Measurements from ENCODE around the gene BRWD1.

The BRWD1 gene

DNA sequence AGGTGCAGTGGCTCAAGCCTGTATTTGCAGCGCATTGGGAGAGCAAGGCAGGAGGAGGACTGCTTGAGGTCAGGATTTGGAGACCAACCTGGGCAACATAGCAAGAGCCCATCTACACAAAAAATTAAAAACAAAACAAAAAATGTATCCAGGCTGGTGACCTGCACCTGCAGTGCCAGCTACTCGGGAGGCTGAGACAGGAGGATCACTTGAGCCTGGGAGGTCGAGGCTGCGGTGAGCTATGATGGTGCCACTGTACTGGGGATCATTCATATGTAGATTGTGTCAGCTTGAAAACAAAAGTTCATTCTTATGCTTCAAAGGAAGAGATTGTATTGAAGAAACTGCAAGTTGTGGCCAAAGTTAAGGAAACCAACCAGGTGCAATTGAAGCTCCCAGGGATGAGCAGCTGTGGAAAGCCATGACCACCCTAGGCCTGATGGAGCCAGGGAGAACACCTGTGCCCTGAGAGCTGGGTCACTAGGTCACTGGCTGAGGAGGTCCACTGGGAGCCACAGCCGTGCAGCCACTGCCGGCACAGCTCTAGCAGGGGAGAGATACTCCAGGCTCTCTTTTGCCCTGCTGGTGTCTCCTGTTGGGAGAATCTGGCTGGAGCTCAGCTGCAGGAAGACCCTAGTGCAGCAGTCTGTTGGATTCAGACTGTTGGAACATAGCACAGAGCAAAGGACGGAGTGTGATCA lies 13.3 kb upstream of the BRWD1 start:
- no peak for DNase-seq

DNA sequence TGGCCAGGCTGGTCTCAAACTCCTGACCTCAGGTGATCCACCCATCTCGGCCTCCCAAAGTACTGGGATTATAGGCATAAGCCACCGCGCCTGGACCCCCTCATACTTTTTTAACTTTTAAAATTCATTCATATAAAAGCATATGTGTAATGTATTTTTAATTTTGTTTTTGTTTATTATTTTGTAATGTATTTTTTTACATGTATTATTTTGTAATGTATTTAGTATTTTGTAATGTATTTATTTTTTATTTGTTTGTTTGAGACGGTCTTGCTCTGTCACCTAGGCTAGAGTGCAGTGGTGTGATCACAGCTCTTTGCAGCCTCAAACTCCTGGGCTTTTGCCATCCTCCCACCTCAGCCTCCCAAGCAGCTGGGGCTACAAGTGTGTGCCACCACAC lies 12.0 kb upstream of the BRWD1 start:
- no peak for DNase-seq

DNA sequence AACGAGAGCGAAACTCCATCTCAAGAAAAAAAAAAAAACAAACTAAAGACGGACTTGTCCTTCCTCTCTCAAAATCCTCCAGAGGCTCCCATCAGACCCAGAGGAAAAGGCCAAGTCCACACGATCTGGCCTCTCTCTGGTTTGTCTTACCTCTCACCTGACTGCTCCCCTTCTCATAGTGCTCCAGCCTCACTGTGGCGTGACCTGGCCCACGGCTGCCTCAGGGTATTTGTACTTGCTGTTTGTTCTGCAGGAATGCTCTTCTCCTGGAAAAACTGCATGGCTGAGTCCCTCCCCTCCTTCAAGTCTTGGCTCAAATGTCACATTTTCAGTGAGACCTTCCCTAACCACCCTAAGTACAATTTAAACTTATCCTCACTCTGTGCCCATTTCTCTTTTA lies 8.0 kb upstream of the BRWD1 start:
- no peak for DNase-seq

DNA sequence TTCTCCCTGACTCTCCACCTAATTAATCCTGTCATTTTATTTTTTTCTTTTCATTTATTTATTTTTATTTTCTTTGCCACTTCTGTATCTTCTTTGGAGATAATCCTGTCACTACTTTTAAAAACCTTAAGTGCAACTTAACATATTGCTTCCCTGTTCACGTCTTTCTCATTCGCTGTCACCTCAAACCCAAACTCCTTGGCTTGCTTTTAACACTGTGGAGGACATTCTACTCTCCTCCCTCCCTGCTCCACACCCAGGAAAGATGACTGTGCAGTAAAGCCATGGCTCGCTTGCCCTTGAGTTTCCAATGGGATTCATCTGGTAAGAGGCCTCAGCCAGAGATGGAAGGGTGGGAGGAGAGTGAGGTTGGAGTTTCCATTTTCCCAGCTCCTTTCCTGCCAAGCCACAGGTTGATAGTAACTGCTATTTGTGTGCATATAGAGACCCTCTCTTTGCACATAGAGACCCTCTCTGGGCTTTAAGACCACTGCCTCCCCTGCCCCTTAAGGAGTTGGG lies 6.4 kb upstream of the BRWD1 start:
- no peak for DNase-seq

DNA sequence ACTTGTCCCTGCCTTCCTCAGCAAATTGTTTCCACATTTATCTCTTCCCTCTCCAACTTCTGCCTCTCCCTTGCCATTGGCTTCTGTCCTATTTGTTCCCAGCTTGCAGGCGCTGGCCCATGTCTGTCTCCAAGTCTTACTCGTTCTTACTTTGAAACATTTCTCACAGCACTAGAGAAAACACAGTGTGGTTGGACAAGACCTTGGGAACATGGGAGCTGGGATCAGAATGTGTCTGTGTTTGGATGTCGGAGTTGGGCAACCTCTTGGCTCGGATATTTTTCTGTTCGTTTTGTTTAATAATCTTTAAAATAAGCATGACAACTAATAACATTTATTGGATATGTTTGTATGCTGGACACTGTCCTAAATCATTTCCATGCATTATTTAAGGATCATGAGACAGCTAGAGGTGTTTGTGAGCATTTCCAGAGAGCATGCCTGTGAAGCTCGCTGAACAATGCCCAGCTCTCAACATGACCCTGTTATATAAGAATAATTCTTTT lies 5.9 kb upstream of the BRWD1 start:
- DNase-seq = no peak

DNA sequence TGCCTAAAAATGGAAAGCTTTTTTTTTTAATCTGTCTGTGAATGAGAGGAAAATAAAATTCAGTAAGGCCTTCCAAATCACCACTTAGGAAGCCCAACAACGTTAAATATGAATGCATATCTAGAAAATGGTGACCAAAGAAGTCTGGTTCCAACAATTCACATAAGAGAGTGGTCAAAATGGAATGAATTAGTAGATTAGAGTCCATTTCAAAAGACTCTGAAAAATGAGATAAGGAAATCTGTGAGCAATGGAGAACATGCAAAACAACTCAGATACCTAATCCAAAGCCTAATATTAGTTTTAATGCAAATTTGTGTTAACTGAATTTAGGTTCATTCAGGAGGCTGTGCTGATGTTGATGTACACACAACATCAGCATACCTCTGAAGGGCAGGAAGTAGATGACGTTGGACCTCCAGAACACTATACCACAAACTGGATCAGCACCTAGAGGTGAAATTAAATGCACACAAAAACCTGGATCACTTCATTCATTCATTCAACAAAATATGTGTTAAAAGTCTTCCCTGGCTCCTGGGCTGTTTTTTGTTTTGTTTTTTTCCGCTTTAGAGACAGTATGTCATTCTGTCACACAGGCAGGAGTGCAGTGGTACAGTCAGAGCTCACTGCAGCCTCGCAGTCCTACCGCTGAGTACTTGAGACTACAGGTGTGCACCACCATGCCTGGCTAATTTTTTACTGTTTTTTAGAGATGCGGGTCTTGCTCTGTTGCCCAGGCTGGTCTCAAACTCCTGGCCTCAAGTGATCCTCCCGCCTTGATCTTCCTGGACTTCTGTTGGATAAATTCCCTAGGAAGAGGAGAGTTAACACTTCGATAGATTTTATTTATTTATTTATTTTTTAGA lies 4.9 kb upstream of the BRWD1 start:
- DNase-seq = no peak

DNA sequence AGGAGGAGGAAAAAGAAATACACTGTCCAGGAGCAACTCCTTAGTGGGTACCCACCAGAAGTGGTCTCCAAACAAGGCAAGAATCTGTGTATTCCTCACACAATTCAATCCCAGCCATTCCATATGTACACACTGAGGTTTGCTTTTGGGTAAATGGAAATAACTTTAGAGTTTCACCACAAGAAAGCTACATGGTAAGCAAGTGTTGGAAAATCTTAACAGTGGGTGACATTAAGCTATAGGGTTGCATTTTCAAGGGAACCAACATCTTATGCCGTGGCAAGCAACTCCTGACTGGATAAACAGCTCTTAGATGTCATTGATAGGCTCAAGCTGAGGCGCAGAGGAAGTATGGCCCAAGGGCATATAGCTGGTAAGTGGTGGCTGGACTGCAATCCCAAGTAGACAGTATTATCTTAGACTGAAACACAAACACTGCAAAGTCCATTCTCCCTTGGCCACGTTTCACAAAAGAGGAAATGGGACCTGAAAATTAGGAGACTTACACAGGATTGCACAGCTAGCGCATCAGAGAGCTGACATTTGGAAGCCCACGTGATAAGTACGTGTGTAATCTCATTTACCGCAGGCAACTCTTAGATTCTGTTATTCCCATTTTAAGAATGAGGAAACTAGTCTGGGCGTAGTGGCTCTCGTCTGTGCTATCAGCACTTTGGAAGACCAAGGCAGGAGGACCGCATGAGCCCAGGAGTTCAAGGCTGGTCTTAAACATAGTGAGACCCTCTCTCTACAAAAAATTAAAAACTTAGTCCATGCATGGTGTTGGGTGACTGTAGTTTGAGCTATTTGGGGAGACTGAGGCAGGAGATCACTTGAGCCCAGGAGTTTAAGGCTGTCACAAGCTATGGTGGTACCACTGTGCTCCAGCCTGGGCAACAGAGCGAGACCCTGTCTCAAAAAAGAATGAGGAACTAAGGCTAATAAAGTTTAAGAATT lies 4.0 kb upstream of the BRWD1 start:
- no peak for DNase-seq

DNA sequence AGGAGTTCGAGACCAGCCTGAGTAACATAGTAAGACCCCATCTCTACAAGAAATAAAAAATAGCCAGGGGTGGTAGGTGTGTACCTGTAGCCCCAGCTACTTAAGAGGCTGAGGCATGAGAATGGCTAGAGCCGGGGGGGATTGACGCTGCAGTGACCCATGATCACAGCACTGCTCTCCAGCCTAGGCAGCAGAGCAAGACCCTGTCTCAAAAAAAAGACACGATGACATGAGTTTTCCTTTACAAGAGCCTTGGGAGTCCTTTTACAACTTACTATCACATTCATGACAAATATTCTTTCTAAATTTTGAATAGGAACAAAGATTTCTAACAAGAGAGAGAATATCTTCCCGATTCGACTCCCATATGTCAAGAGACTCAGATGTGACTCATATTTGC lies 3.3 kb upstream of the BRWD1 start:
- no peak for DNase-seq

DNA sequence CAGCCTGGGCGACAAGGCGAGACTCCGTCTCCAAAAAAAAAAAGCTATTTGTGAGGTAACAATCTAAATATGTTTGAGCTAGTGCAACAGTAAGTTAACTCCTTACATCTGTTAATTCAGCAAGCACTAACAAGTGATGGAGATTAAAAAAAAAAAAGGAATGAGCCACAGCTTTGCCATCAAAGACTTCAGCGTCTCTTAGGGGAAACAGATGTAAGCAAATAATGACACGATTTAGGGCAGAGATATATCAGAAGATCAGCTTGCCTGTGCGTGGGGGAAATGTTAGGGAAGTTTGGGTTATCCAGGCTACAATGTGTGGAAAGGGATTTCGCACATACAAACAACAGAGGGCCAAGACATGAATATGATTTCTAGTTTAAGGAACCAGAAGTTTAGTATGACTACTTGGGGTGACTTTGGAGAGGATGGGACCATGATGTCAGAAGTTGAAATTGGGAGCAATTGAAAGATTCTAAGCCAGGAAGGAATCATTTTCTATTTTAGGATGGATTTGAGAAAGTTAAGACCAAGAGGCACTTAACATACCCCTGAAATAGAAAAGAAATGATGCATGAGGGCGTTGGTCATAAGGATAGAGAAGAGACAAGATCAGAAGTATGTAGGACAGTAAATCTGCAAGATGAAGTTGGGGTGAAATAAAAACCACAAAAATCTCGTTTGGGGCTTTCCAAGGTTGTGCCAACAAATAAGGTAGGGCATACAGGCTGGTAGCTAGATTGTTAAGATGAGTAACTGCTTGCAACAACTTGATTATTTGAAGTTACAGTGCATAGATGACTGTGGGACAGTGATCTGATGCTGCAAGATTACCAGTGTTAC lies 2.4 kb upstream of the BRWD1 start:
- DNase-seq = no peak

DNA sequence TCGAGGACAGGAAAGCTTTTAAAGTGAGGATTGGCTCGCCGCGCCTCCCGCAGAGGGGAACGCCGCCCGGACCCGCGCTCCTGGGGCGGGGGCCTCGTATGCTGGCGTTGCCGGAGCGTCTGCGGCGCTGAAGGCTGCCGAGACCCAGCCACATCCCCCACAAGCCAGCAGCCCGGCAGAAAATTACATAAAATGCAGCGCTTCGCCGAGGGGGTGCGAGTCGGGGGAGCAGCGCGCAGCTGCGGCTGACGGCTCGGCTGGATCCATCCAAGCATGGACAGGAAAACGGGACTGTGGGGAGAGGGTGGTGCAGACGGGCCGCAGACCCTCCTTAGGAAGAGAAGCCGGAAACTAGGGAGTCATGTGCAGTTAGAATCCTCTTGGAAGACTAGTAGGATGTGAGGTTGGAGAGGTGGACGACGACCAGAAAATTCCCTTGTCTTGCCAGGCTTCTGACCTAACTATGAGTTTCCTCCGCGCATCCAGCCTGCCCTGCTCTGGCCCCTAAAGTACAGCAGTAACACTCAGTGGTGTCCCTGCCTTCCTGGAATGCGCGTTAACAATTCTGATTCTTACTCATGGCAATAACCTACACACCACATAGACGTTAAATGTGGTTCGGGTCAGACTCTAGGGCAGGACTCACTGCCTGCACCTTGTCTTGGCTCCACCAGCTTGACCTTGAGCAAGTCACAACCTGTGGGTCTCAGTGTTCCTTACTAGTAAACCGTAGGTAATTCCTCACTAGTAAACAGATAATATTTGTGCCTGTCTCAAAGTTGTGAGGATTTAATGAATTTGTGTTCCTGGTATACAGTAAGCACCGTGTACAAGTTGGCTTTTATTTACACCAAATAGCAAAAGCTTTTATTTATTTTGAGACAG lies 953 bp upstream of the BRWD1 start:
- DNase-seq = peak; percentile 26

DNA sequence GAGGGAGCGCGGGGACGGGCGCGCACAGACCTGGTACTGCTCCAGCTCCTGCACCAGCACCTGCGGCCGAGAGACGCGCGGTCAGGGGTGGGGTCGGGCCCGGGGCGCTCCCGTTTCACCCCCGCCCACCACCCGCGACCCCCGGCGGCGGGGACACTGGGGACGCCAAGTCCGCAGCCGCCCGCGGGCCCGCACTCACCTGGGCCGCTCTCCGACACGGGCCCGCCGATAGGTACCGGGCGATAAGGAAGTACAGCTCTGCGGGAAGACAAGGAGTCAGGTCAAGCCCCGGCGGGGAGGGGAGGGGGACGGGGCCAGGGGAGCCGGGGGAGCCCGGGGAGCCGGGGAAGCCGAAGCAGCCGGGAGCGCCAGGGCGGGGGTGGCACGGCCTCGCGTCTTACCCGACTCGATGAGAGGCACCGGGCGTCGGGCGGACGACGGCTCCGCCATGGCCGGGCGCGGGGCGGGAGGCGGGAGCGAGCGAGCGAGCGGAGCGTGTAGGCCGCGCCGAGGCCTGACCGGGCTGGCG lies 326 bp downstream of the BRWD1 start:
- no peak for DNase-seq

DNA sequence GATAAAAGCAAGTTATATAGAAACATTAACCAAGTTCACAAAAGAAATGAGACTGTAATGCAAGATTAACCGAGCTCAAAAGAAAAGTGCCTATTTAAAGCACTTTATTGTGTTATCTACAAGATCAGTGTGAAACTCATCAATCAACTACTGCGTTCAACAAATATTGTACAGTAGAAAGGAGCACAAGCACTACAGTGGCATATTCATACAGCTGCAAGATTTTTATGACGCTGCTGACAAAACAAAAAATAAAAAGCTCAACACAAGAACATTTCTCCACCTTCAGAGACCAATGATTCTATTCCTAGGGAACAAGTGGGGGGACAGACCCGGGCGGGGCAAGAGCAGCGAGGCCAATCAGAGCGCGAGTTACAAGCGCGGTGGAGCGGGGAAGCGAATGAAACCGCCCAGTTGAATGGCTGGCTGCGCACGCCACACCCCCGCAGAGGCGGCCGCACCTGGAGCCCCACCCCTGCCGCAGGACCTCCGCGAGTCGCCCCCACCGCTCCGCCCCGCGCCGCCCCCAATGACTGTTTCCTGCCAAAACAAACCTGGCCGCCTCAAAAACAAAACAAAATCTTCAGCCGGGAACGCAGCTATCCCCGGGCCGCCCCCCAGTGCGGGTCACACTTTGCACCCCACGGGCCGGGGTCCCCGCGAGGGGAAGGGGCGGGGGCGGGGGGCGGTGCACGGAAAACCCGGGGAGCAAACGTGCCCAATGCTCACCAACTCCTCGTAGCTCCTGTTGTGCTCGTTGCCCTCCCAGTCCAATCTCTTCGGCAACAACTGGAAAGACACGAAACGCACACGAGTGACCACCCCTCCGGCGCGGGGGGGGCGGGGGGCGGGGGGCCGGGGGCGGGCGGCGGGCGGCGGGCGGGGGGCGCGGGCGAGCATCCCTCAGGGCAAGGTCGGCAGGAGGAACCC lies 1.1 kb downstream of the BRWD1 start:
- DNase-seq = peak; percentile 92

DNA sequence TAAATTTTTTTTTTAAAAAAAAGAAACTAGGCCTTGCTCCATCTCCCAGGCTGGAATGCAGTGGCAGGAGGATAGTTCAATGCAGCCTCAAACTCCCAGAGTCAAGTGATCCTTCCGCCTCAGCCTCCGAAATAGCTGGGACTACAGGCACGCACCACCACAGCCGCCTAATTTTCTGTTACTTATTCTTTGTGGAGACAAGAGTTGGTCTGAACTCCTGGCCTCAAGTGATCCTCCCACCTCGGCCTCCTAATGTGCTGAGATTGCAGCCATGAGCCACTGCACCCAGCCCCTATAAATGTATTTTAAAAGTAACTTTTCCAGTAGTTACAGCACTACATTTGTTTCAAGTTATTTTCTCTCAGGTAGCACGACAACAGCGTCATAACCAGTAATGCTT lies 2.3 kb downstream of the BRWD1 start:
- no peak for DNase-seq

DNA sequence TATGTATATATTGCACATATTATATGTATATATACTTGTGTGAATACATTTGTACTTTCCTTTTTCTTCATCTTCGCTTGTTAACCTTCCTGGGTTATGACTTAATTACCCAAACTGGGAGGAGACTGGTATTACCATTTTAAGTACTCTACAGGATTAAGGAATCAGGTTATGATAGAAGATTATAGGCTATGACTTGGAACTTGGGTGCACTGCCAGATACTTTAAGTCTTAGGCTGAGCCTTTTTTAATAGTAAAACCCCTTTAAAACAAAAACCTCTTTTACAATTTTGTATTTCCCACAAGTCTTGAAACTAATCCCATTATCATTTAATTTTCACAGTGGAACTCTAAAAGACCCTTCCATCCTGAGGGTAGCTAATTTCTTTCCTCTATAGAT lies 6.0 kb downstream of the BRWD1 start:
- DNase-seq = no peak

DNA sequence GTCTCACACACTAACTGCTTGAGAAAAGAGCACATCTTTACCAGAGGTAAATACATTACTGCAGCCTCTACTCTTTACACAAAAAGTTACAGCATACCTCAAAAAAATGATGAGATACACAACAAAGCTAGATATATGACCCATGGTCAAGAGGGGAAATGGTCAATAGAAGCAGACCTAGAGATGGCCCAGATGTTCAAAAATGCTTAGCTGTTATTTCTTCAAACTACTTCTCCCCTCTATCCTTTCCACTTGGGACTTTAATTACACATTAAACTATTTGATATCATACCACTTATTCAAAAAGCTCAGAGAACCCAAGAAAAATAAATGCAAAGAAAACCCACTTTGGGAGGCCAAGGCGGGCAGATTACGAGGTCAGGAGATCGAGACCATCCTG lies 12.8 kb downstream of the BRWD1 start:
- no peak for DNase-seq

DNA sequence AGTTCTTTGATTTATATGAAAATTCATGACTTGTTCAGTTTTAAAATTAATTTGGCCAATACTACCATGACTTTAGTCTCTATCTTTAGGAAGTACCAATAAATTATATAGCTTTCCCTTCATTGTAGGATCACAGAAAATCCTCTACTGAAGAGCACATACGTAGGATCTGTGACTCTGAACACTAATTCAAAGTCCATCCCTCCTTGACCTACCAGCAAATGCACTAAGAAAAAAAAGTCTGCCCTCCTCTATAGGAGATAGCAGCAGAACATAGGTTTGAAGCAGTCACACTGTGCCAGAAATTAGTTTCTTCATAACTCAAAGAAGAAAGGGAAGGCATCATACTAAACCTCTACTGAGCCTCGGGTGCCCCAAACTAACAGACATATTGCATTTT lies 16.5 kb downstream of the BRWD1 start:
- DNase-seq = no peak

DNA sequence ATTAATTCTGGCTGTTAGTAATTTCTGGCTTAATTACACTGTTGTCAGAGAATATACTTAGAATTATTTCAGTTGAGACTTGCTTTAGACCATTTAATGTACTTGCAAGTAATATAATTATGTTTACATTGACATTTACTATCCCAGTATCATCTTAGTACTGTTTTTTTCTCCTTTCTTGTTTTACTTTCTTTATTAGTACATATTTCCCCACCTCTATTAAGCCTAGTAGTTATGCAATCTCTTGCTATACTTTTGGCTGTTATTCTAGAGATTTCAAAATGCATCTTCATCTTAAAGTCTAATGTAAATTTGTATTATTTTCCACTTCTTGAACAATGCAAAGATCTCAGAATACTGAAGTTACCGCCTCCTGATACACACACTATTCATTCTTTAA lies 24.4 kb downstream of the BRWD1 start:
- no peak for DNase-seq

DNA sequence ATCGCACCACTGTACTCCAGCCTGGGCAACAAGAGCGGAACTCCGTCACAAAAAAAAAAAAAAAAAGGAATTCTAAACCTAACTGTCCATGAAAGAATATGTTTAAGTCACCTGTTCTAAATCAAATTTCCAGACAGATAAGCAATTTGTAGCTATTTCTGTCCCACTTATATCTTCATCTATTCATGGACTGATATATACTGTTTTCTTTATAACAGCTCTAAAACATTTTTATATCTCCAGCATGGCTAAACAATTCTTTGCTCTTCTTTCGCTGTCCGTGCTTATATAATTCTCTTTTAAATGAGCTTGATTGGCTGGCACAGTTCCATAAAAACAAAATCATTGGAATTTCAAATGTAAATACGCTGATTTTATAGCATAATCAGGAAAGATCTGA lies 30.5 kb downstream of the BRWD1 start:
- no peak for DNase-seq

DNA sequence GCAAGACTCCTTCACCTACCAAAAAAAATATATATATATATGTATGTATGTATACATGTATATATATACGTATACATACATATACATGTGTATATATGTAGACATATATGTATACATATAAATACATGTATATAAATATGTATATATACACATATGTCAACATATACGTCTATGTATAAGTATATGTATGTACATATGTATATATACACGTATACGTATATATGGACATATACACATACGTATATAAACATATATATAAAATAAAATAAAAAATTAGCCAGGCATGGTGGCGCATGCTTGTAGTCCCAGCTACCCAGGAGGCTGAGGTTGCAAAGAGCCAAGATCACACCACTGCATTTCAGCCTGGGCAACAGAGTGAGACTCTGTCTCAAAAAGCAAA lies 31.6 kb downstream of the BRWD1 start:
- no peak for DNase-seq

DNA sequence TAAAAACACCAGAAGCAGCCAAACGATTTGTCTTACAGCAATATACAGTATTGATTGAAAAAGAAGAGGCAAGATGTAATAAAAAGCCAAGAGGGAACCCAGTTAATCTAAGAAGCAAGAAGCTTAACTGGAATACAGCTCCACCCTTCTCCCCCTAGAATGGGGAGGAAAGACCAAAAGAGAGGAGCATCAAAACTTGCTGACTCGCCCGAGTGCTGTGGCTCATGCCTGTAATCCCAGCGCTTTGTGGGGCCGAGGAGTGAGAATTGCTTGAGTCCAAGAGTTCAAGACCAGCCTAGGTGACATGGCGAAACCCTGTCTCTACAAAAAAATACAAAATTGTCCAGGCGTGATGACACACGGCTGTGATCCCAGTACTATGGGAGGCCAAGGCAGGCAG lies 32.2 kb downstream of the BRWD1 start:
- DNase-seq = no peak
